Measurements from ENCODE around the gene DYNC1I1.

DYNC1I1 gene

GRCh38 chr7:96041171-96041570 is 268.8 kb downstream of the DYNC1I1 start:
- no peak for TF ChIP-seq GATA2 (IDR thresholded peaks at IDR 0.05; ENCODE audit: low read depth, low read length)
- TF ChIP-seq GATA3 (IDR thresholded peaks at IDR 0.05; ENCODE audit: low read depth, low read length), result no peak

GRCh38 chr7:96045181-96045580 is 272.8 kb downstream of the DYNC1I1 start:
- TF ChIP-seq GATA2 (IDR thresholded peaks at IDR 0.05; ENCODE audit: low read depth, low read length), result no peak

- TF ChIP-seq GATA2 (IDR thresholded peaks at IDR 0.05; ENCODE audit: low read depth, low read length) (no peak), GATA3 (IDR thresholded peaks at IDR 0.05; ENCODE audit: low read depth, low read length) (no peak)
Measured at GRCh38 chr7:96045919-96046318, 273.6 kb downstream of the DYNC1I1 start.

GRCh38 chr7:96052289-96052688 is 279.9 kb downstream of the DYNC1I1 start:
- TF ChIP-seq GATA2 (IDR thresholded peaks at IDR 0.05; ENCODE audit: low read depth, low read length), result no peak

GRCh38 chr7:96052860-96053470 is 280.6 kb downstream of the DYNC1I1 start:
- no peak for TF ChIP-seq GATA3 (IDR thresholded peaks at IDR 0.05; ENCODE audit: low read depth, low read length)
- peak; percentile 52; the same call in 1 of the 2 replicates for TF ChIP-seq GATA2 (IDR thresholded peaks at IDR 0.05; ENCODE audit: low read depth, low read length)

GRCh38 chr7:96055717-96056116 is 283.4 kb downstream of the DYNC1I1 start:
- no peak for TF ChIP-seq GATA3 (IDR thresholded peaks at IDR 0.05; ENCODE audit: low read depth, low read length)
- TF ChIP-seq GATA2 (IDR thresholded peaks at IDR 0.05; ENCODE audit: low read depth, low read length), result no peak

- TF ChIP-seq GATA2 (IDR thresholded peaks at IDR 0.05; ENCODE audit: low read depth, low read length), result no peak
- TF ChIP-seq GATA3 (IDR thresholded peaks at IDR 0.05; ENCODE audit: low read depth, low read length), result no peak
Measured at GRCh38 chr7:96059075-96059474, 286.7 kb downstream of the DYNC1I1 start.

- TF ChIP-seq GATA3 (IDR thresholded peaks at IDR 0.05; ENCODE audit: low read depth, low read length) (no peak), GATA2 (IDR thresholded peaks at IDR 0.05; ENCODE audit: low read depth, low read length) (no peak)
Measured at GRCh38 chr7:96061009-96061408, 288.7 kb downstream of the DYNC1I1 start.

GRCh38 chr7:96061844-96062243 is 289.5 kb downstream of the DYNC1I1 start:
- no peak for TF ChIP-seq GATA2 (IDR thresholded peaks at IDR 0.05; ENCODE audit: low read depth, low read length)
- no peak for TF ChIP-seq GATA3 (IDR thresholded peaks at IDR 0.05; ENCODE audit: low read depth, low read length)

GRCh38 chr7:96067321-96067720 is 295.0 kb downstream of the DYNC1I1 start:
- no peak for TF ChIP-seq GATA2 (IDR thresholded peaks at IDR 0.05; ENCODE audit: low read depth, low read length)
- TF ChIP-seq GATA3 (IDR thresholded peaks at IDR 0.05; ENCODE audit: low read depth, low read length), result no peak

- no peak for TF ChIP-seq GATA3 (IDR thresholded peaks at IDR 0.05; ENCODE audit: low read depth, low read length)
- no peak for TF ChIP-seq GATA2 (IDR thresholded peaks at IDR 0.05; ENCODE audit: low read depth, low read length)
Measured at GRCh38 chr7:96069401-96069800, 297.0 kb downstream of the DYNC1I1 start.

GRCh38 chr7:96074871-96075270 is 302.5 kb downstream of the DYNC1I1 start:
- TF ChIP-seq GATA3 (IDR thresholded peaks at IDR 0.05; ENCODE audit: low read depth, low read length), result no peak
- peak; percentile 16; the same call in 1 of the 2 replicates for TF ChIP-seq GATA2 (IDR thresholded peaks at IDR 0.05; ENCODE audit: low read depth, low read length)

GRCh38 chr7:96075510-96076349 is 303.4 kb downstream of the DYNC1I1 start:
- TF ChIP-seq GATA2 (IDR thresholded peaks at IDR 0.05; ENCODE audit: low read depth, low read length) (no peak), GATA3 (IDR thresholded peaks at IDR 0.05; ENCODE audit: low read depth, low read length) (no peak)

- TF ChIP-seq GATA2 (IDR thresholded peaks at IDR 0.05; ENCODE audit: low read depth, low read length) (no peak), GATA3 (IDR thresholded peaks at IDR 0.05; ENCODE audit: low read depth, low read length) (no peak)
Measured at GRCh38 chr7:96076350-96076707, 304.0 kb downstream of the DYNC1I1 start.

GRCh38 chr7:96080027-96080426 is 307.7 kb downstream of the DYNC1I1 start:
- TF ChIP-seq GATA2 (IDR thresholded peaks at IDR 0.05; ENCODE audit: low read depth, low read length), result no peak
- no peak for TF ChIP-seq GATA3 (IDR thresholded peaks at IDR 0.05; ENCODE audit: low read depth, low read length)
